ENCODE results near the gene C10orf62.

Gene C10orf62

DNA sequence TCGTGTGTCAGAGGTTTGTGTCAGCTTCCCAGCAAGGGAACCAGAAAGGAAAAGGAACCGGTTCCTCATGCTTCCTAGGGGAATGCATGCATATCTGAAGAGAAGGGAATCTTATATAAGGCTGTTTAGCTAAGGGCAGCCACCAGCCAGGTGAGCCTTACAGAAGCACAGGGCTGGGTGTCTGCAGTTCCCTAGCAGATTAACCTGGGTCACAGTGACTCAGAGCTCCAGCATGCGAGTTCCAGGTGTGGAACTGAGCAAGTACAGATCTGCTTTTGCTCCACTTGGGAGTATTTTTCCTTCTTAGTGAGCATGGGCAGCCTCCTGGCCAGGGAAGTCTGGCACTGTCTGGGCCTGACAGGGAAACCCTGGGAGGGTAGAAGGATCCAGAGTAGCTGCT is 17.9 kb upstream of the C10orf62 start:
- no peak for TF ChIP-seq CTCF (IDR thresholded peaks at IDR 0.05; ENCODE audit: insufficient read depth, low read length, poor library complexity, severe bottlenecking)
- no peaks in the 10 kb centered on the region for H3K36me3 ChIP-seq (ENCODE audit: control insufficient read depth, insufficient read depth, low read length)
- no peak overlapping the region for H3K4me3 ChIP-seq (replicated peaks; ENCODE audit: low read depth, low read length)
- no peak for DNase-seq (ENCODE audit: extremely low read depth, insufficient read length)
- H3K27me3 ChIP-seq (replicated peaks; ENCODE audit: control insufficient read depth, insufficient read depth, low read length), result no peaks in the 10 kb centered on the region; the same call in 1 of the 2 replicates

DNA sequence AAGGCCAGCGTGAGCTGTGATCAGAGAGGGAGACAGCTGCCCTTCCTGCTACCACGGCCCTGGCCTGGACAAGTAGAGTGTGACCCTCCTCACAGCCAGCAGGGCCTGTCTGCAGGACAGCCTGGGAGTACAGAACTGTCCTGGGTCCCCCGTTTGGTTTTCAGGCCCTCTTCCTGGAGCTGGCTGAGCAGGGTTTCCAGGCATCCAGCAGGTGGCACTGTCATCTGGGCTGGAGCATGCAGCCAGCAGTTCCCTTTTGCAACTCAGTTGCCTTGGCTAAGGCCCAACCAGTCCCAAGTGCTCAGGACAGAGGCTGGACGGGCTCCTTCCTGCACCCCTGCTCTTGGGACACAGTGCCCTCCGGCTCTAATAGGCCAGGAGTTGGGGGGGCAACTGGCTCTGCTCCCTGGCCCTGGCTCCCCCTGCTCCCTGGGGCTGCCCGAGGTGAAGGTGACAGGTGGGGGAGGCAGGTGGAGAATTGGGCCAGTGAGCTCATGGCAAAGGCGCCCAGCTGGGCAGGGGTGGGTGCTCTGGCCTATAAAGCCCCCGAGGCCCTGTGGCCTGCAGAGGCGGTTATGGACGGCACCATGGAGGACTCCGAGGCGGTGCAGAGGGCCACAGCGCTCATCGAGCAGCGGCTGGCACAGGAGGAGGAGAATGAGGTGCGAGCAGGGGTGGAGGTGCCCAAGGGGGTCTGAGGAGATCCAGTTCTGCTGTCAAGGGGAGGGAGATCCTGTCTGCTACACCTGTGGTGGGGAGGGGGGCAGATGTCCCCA is 17.1 kb upstream of the C10orf62 start, which contains the start of gene ANKRD2:
Gene ANKRD2, plus strand, starts transcription at position 566 of the 776 bp plus-strand sequence. Its CDS starts 10 bp downstream, at position 576.
- peak; percentile 35 for DNase-seq (ENCODE audit: extremely low read depth, insufficient read length)
- H3K4me3 ChIP-seq (replicated peaks; ENCODE audit: low read depth, low read length), result no peak within 1 kb of the TSS
- H3K27me3 ChIP-seq (replicated peaks; ENCODE audit: control insufficient read depth, insufficient read depth, low read length), result no peaks in the 10 kb centered on the region; the same call in 1 of the 2 replicates
- H3K36me3 ChIP-seq (ENCODE audit: control insufficient read depth, insufficient read depth, low read length), result no peaks in the 10 kb centered on the region
- peak; percentile 94 for TF ChIP-seq CTCF (IDR thresholded peaks at IDR 0.05; ENCODE audit: insufficient read depth, low read length, poor library complexity, severe bottlenecking)

DNA sequence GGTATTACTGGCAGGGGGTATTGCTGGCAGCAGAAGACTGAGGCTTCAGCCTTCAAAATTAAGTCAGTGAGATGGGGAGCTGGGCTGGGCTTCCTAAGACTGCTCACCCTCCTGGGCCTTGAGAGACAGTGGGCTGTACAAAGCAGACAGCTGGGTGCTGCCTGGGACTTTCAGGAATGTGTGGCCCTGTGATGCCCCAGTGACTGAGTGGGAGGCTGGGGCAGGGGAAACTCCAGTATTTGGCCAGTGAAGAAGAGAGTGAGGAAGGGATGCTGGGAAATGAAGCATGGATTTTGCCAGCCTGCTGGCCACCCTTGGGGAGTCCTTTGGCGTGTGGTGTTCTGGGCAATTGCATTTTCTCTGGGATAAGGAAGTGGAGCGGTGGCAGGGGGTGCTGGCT is 16.5 kb upstream of the C10orf62 start:
- DNase-seq (ENCODE audit: extremely low read depth, insufficient read length), result no peak
- no peak for TF ChIP-seq CTCF (IDR thresholded peaks at IDR 0.05; ENCODE audit: insufficient read depth, low read length, poor library complexity, severe bottlenecking)

DNA sequence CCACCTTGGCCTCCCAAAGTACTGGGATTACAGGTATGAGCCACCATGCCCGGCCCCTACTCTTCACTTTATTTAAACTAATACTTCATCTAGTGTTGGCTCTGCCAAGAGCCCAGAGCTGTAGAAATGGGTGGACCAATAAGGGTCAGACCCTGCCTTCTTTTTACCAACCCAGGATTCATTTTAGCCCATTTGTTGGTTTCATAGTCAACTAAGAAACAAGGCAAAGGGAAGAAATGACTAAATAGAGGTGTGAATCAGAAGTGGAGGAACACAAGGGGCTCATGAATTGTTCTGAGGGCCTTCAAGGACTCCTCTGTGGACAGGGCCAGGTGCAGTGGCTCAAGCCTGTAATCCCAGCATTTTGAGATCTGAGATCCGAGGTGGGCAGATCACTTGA is 15.8 kb upstream of the C10orf62 start:
- no peaks in the 10 kb centered on the region for H3K36me3 ChIP-seq (ENCODE audit: control insufficient read depth, insufficient read depth, low read length)
- no peak for DNase-seq (ENCODE audit: extremely low read depth, insufficient read length)
- no peak for TF ChIP-seq CTCF (IDR thresholded peaks at IDR 0.05; ENCODE audit: insufficient read depth, low read length, poor library complexity, severe bottlenecking)
- no peaks in the 10 kb centered on the region; the same call in 1 of the 2 replicates for H3K27me3 ChIP-seq (replicated peaks; ENCODE audit: control insufficient read depth, insufficient read depth, low read length)
- H3K4me3 ChIP-seq (replicated peaks; ENCODE audit: low read depth, low read length), result no peak overlapping the region

More for the DNA sequence above, 16.5 kb upstream of the C10orf62 start:
- Histone ChIP-seq H3K4me3 (replicated peaks; ENCODE audit: low read depth, low read length) (no peak overlapping the region), H3K36me3 (ENCODE audit: control insufficient read depth, insufficient read depth, low read length) (no peaks in the 10 kb centered on the region), H3K27me3 (replicated peaks; ENCODE audit: control insufficient read depth, insufficient read depth, low read length) (no peaks in the 10 kb centered on the region; the same call in 1 of the 2 replicates)

GRCh38 chr10:97574374-97575126 is 15.0 kb upstream of the C10orf62 start:
- H3K4me3 ChIP-seq (replicated peaks; ENCODE audit: low read depth, low read length), result no peak overlapping the region
- DNase-seq (ENCODE audit: extremely low read depth, insufficient read length), result no peak
- H3K27me3 ChIP-seq (replicated peaks; ENCODE audit: control insufficient read depth, insufficient read depth, low read length), result no peaks in the 10 kb centered on the region; the same call in 1 of the 2 replicates
- TF ChIP-seq CTCF (IDR thresholded peaks at IDR 0.05; ENCODE audit: insufficient read depth, low read length, poor library complexity, severe bottlenecking), result no peak
- H3K36me3 ChIP-seq (ENCODE audit: control insufficient read depth, insufficient read depth, low read length), result no peaks in the 10 kb centered on the region

All from GM06990 (cell line).